Panc1 (cell line): ENCODE results near the gene NEK6. TPM values are rescaled to one million over a fixed set of nuclear protein-coding genes. Genes with fewer than 3 reads are reported as not detected.

Source experiments
- ATAC-seq: fragments of 200-7000 bp; cut with Tn5 transposase; 2 replicates; pipeline ENCODE4 v1.9.1; 2020; ENCODE audit warnings: mild to moderate bottlenecking, moderate library complexity
- BruUV-seq: library from RNA; stranded (reverse); fragments of 400-500 nt; replicated peaks from 2 replicates; lab custom pipeline; 2021; lab: Mats Ljungman, UMichigan
- CTCF ChIA-PET: fragments of 300-600 bp; sonication (Branson Sonifier 250); formaldehyde crosslinking; loops from one replicate; lab custom pipeline; 2022; ENCODE audit warnings: antibody characterized with exemption; lab: Charles Lee
- POLR2A ChIA-PET: fragments of 300-600 bp; sonication (Branson Sonifier 250); formaldehyde crosslinking; loops from one replicate; lab custom pipeline; 2022; ENCODE audit warnings: antibody characterized with exemption; lab: Charles Lee
- DNase-seq: peaks from one replicate; pipeline ENCODE4 v3.0.0-alpha.2; 2010; ENCODE audit warnings: low read depth, low spot score
- H3K27ac ChIP-seq: 2 replicates; pipeline ENCODE4 v1.5.1; 2011; ENCODE audit warnings: mild to moderate bottlenecking, low read length, inconsistent platforms
- H3K27me3 ChIP-seq: fragments of 200-500 bp; sonication (Bioruptor generic); 2 replicates; pipeline ENCODE4 v1.6.0; 2014; ENCODE audit warnings: low read length, inconsistent platforms; ENCODE audit not compliant: control insufficient read depth, insufficient read depth
- H3K36me3 ChIP-seq: fragments of 200-500 bp; sonication (Bioruptor generic); 2 replicates; pipeline ENCODE4 v1.5.1; 2014; ENCODE audit warnings: inconsistent platforms, mild to moderate bottlenecking, low read length, moderate library complexity; ENCODE audit not compliant: control insufficient read depth, insufficient read depth
- H3K4me1 ChIP-seq: 2 replicates; pipeline ENCODE4 v1.5.1; 2011; ENCODE audit warnings: inconsistent platforms, mild to moderate bottlenecking, low read length, moderate library complexity; ENCODE audit not compliant: control insufficient read depth, insufficient read depth
- H3K4me3 ChIP-seq, 2 experiments: 2 replicates each; pipeline ENCODE4 v1.5.1; 2011 to 2012; ENCODE audit warnings: low read depth in 2 of 2, low read length in 2 of 2, mild to moderate bottlenecking in 2 of 2, inconsistent platforms in 1 of 2, moderate library complexity in 1 of 2
- H3K9me3 ChIP-seq: fragments of 200-500 bp; sonication (Bioruptor generic); 2 replicates; pipeline ENCODE4 v1.5.1; 2014; ENCODE audit warnings: low read depth, mild to moderate bottlenecking, inconsistent platforms, low read length, moderate library complexity; ENCODE audit not compliant: control insufficient read depth, insufficient read depth
- POLR2AphosphoS5 ChIP-seq: IDR thresholded peaks from 2 replicates; pipeline ENCODE4 v1.6.1; 2012; ENCODE audit warnings: mild to moderate bottlenecking, low read depth, low read length, moderate library complexity
- REST ChIP-seq, 2 experiments: IDR thresholded peaks; 2 replicates each; pipeline ENCODE4 v1.6.1; 2011 to 2012; ENCODE audit warnings: low read depth in 2 of 2, control low read depth in 1 of 2, low read length in 1 of 2, mild to moderate bottlenecking in 1 of 2, moderate library complexity in 1 of 2; ENCODE audit not compliant: insufficient read depth in 1 of 2
- SIN3A ChIP-seq: IDR thresholded peaks from 2 replicates; pipeline ENCODE4 v1.6.1; 2012; ENCODE audit warnings: low read depth, mild to moderate bottlenecking, low read length, moderate library complexity, borderline replicate concordance; ENCODE audit not compliant: insufficient read depth
- TCF7L2 ChIP-seq: IDR thresholded peaks from 2 replicates; pipeline ENCODE4 v1.6.1; 2011; ENCODE audit warnings: mild to moderate bottlenecking, low read depth, low read length, inconsistent platforms
- in situ Hi-C: cut with HindIII; loops from 2 replicates; pipeline ENCODE4 v1.10.0; 2016; ENCODE audit warnings: low sequenced_read_pairs, low pct_unique_long_range_greater_than_20kb
- intact Hi-C: fragments of 100-400 bp; cut with micrococcal nuclease; formaldehyde crosslinking; loops from one replicate; pipeline ENCODE4 v1.10.0; 2022; ENCODE audit not compliant: unreplicated experiment
- total RNA-seq: library from RNA; stranded (reverse); gene quantifications from one replicate; pipeline ENCODE4 v1.2.1, GENCODE V29; 2021; ENCODE audit not compliant: unreplicated experiment
- TF ChIP-seq, protein P1 (sequence below): fragments of 450-650 bp; IDR thresholded peaks from 2 replicates; pipeline ENCODE4 v1.5.1; 2017; ENCODE audit warnings: mild to moderate bottlenecking

NEK6 gene
- total RNA-seq, 1 experiment from 2014 or later: 56.3 TPM

- no TSS peak for BruUV-seq
- TF ChIP-seq SIN3A (no peak), POLR2AphosphoS5 (no peak), REST (IDR thresholded peaks at IDR 0.05; ENCODE audit: insufficient read depth in 1 of 2, low read depth in 2 of 2, low read length in 1 of 2) (no peak)
- TF ChIP-seq, protein P1, sequence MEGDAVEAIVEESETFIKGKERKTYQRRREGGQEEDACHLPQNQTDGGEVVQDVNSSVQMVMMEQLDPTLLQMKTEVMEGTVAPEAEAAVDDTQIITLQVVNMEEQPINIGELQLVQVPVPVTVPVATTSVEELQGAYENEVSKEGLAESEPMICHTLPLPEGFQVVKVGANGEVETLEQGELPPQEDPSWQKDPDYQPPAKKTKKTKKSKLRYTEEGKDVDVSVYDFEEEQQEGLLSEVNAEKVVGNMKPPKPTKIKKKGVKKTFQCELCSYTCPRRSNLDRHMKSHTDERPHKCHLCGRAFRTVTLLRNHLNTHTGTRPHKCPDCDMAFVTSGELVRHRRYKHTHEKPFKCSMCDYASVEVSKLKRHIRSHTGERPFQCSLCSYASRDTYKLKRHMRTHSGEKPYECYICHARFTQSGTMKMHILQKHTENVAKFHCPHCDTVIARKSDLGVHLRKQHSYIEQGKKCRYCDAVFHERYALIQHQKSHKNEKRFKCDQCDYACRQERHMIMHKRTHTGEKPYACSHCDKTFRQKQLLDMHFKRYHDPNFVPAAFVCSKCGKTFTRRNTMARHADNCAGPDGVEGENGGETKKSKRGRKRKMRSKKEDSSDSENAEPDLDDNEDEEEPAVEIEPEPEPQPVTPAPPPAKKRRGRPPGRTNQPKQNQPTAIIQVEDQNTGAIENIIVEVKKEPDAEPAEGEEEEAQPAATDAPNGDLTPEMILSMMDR: no peak
- no peak overlapping the region for H3K4me3 ChIP-seq
- ATAC-seq (no peak), DNase-seq (no peak)
- peaks cover 81% of the 10 kb centered on the region for H3K4me1 ChIP-seq
- peak overlapping the region; percentile 97 for H3K27ac ChIP-seq
- no peaks in the 10 kb centered on the region for H3K9me3 ChIP-seq
- in situ Hi-C loops: no loop called here
- ChIA-PET CTCF (interaction anchor here (1.0 kb wide), 1 partner anchor 22 kb away, joined by 4 read pairs; no protein-coding TSS in a partner anchor), POLR2A (no interaction called here)
- no peaks in the 10 kb centered on the region; the same call in 1 of the 2 replicates for H3K36me3 ChIP-seq
- no peaks in the 10 kb centered on the region for H3K27me3 ChIP-seq
- intact Hi-C loops: no loop called here
These were observed 130.7 kb downstream of the NEK6 start for GRCh38 chr9:124388275-124389048.

- POLR2A ChIA-PET: no interaction called here
- in situ Hi-C loops (no loop called here), intact Hi-C loops (no loop called here)
- CTCF ChIA-PET: interaction anchor here (1.0 kb wide), 1 partner anchor 21 kb away, joined by 4 read pairs; no protein-coding TSS in a partner anchor
- peak overlapping the region; percentile 97 for H3K27ac ChIP-seq
- BruUV-seq: no TSS peak
- H3K27me3 ChIP-seq: no peaks in the 10 kb centered on the region
- no peaks in the 10 kb centered on the region for H3K9me3 ChIP-seq
- H3K4me3 ChIP-seq: no peak overlapping the region
- H3K36me3 ChIP-seq: no peaks in the 10 kb centered on the region; the same call in 1 of the 2 replicates
- ATAC-seq: no peak
- DNase-seq: no peak
- peaks cover 90% of the 10 kb centered on the region for H3K4me1 ChIP-seq
- no peak for TF ChIP-seq TCF7L2
- no peak for TF ChIP-seq REST (IDR thresholded peaks at IDR 0.05; ENCODE audit: insufficient read depth in 1 of 2, low read depth in 2 of 2, low read length in 1 of 2)
- TF ChIP-seq SIN3A: no peak
- TF ChIP-seq, protein P1: no peak
- no peak for TF ChIP-seq POLR2AphosphoS5
These were observed 131.6 kb downstream of the NEK6 start for GRCh38 chr9:124389146-124389939.
